NCI-H2029 treated with DMSO at 0.1 percent for 48 hours (cell line): ENCODE results near the gene PTEN.
"Not testable (repeated sequence)": the region's sequence is repeated elsewhere in the genome, so short reads cannot be mapped to it uniquely, and the experiment has no call there.

ENCODE experiments used
- DNase-seq: peaks from one replicate; lab custom pipeline; 2025; lab: John Stamatoyannopoulos, UW

The PTEN gene

GRCh38 chr10:87872828-87873227 lies 9.4 kb downstream of the PTEN start:
- DNase-seq: no peak

- no peak for DNase-seq
Measured at GRCh38 chr10:87873656-87874055, 10.2 kb downstream of the PTEN start.

- DNase-seq: no peak
Measured at GRCh38 chr10:87875929-87876571, 12.6 kb downstream of the PTEN start.

GRCh38 chr10:87878664-87879459 lies 15.4 kb downstream of the PTEN start:
- DNase-seq: no peak

GRCh38 chr10:87880336-87880735 lies 16.9 kb downstream of the PTEN start:
- no peak for DNase-seq

- not testable (repeated sequence) for DNase-seq
Measured at GRCh38 chr10:87881373-87882059, 18.1 kb downstream of the PTEN start.

- no peak for DNase-seq
Measured at GRCh38 chr10:87882555-87883294, 19.3 kb downstream of the PTEN start.

- DNase-seq: no peak
Measured at GRCh38 chr10:87886635-87887034, 23.2 kb downstream of the PTEN start.

- DNase-seq: no peak
Measured at GRCh38 chr10:87887146-87887545, 23.7 kb downstream of the PTEN start.

GRCh38 chr10:87887548-87888289 lies 24.3 kb downstream of the PTEN start:
- no peak for DNase-seq

- no peak for DNase-seq
Measured at GRCh38 chr10:87895430-87895829, 32.0 kb downstream of the PTEN start.

GRCh38 chr10:87896216-87896615 lies 32.8 kb downstream of the PTEN start:
- no peak for DNase-seq

GRCh38 chr10:87897957-87898356 lies 34.5 kb downstream of the PTEN start:
- DNase-seq: not testable (repeated sequence)

- not testable (repeated sequence) for DNase-seq
Measured at GRCh38 chr10:87903396-87903795, 40.0 kb downstream of the PTEN start.

- no peak for DNase-seq
Measured at GRCh38 chr10:87913156-87913921, 49.9 kb downstream of the PTEN start.

GRCh38 chr10:87915406-87915805 lies 52.0 kb downstream of the PTEN start:
- DNase-seq: no peak

GRCh38 chr10:87915989-87916388 lies 52.6 kb downstream of the PTEN start:
- DNase-seq: no peak

GRCh38 chr10:87916515-87916914 lies 53.1 kb downstream of the PTEN start:
- DNase-seq: no peak

- DNase-seq: no peak
Measured at GRCh38 chr10:87918254-87918859, 54.9 kb downstream of the PTEN start.

- DNase-seq: no peak
Measured at GRCh38 chr10:87920538-87920937, 57.1 kb downstream of the PTEN start.
